GM21737 (cell line): ENCODE measurements around the gene ZNF423.

ENCODE experiments used
- ATAC-seq: cut with Tn5 transposase; IDR thresholded peaks from one replicate; pipeline ENCODE4 v1.9.1; 2021; ENCODE audit warnings: mild to moderate bottlenecking, moderate library complexity; ENCODE audit not compliant: unreplicated experiment

ZNF423 gene

GRCh38 chr16:49504023-49504364 lies 351.9 kb downstream of the ZNF423 start:
- no peak for ATAC-seq

- peak; percentile 75 for ATAC-seq
These were observed 352.5 kb downstream of the ZNF423 start for GRCh38 chr16:49503256-49504022.

- ATAC-seq: no peak
These were observed 353.6 kb downstream of the ZNF423 start for GRCh38 chr16:49502136-49502881.

GRCh38 chr16:49499869-49500610 lies 355.9 kb downstream of the ZNF423 start:
- no peak for ATAC-seq

GRCh38 chr16:49499414-49499785 lies 356.5 kb downstream of the ZNF423 start:
- ATAC-seq: no peak

- no peak for ATAC-seq
These were observed 357.1 kb downstream of the ZNF423 start for GRCh38 chr16:49498666-49499413.

- no peak for ATAC-seq
These were observed 357.6 kb downstream of the ZNF423 start for GRCh38 chr16:49498264-49498663.

GRCh38 chr16:49497466-49497865 lies 358.4 kb downstream of the ZNF423 start:
- ATAC-seq: no peak

GRCh38 chr16:49496656-49497055 lies 359.3 kb downstream of the ZNF423 start:
- ATAC-seq: no peak

- no peak for ATAC-seq
These were observed 360.1 kb downstream of the ZNF423 start for GRCh38 chr16:49495596-49496355.

GRCh38 chr16:49494891-49495566 lies 360.9 kb downstream of the ZNF423 start:
- no peak for ATAC-seq

- ATAC-seq: no peak
These were observed 361.4 kb downstream of the ZNF423 start for GRCh38 chr16:49494474-49494873.

GRCh38 chr16:49493836-49494235 lies 362.1 kb downstream of the ZNF423 start:
- no peak for ATAC-seq

GRCh38 chr16:49492896-49493626 lies 362.9 kb downstream of the ZNF423 start:
- ATAC-seq: no peak

GRCh38 chr16:49491771-49492761 lies 363.8 kb downstream of the ZNF423 start:
- ATAC-seq: no peak

GRCh38 chr16:49491106-49491670 lies 364.7 kb downstream of the ZNF423 start:
- no peak for ATAC-seq

GRCh38 chr16:49490321-49490705 lies 365.6 kb downstream of the ZNF423 start:
- ATAC-seq: no peak
